ENCODE measurements around the gene PRDM16.

DNA sequence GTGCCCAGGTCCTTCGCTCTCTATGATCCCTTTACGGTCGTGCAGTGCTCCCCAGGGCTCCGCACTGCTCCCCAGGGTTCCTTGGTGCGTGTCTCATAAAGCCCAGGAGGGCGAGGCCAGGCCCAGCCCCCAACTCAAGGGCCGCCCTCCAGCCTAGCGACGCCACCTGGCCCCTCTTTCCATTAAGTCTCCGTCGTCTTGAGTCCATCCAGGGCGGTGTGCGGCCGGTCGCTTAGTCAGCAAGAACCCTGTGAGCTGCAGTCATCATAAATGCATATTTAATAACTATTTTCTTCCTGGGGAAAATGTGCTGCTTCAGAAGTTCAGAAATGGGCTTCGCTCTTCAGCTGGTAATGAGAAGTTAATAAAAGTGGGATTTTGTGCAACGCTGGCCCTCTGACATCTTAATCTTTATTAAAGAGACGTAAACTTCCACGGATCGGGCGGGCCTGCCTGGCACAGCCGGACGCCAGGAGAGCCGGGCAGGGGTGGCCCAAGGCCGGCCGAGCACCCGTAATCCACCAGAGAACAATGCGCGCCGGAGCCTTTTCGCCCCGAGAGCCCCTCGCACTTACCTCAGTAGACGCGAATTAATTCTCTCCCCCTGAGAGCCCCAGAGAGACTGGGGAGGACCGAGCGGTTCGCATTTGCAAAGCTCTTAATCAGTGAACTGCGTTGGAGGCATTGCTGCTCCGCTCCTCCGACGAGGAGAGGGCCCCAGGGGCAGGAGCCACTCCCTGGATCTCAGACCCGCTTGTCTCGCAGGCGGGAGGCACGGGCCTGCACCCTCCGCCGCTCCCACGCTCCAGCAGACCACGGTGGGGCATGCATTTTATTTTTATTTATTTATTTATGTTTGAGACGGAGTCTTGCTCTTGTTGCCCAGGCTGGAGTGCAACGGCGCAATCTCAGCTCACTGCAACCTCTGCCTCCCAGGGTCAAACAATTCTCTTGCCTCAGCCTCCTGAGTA lies 197.1 kb downstream of the PRDM16 start:
- TF ChIP-seq CTCF (IDR thresholded peaks at IDR 0.05): no peak
- no peak for TF ChIP-seq POLR2A (IDR thresholded peaks at IDR 0.05)

Data from uterus (tissue), 2 donors.